WTC11 (cell line): ENCODE data around the gene TH.

Experiments
- AR ChIP-seq: fragments of 250-450 bp; sonication (Bioruptor Pico); IDR thresholded peaks from 2 replicates; pipeline ENCODE4 v1.9.0; 2021; ENCODE audit warnings: mild to moderate bottlenecking
- CBFB ChIP-seq: sonication (generic); formaldehyde crosslinking; IDR thresholded peaks from 2 replicates; pipeline ENCODE4 v1.8.1; 2022; ENCODE audit warnings: mild to moderate bottlenecking, low read depth, missing genetic modification reagents
- CREB1 ChIP-seq: sonication (generic); formaldehyde crosslinking; IDR thresholded peaks from 2 replicates; pipeline ENCODE4 v1.8.0; 2023; ENCODE audit warnings: mild to moderate bottlenecking, missing genetic modification reagents
- CTCF ChIP-seq: fragments of 200-600 bp; IDR thresholded peaks from 2 replicates; pipeline ENCODE4 v1.8.0; 2022; ENCODE audit warnings: antibody characterized with exemption
- FOXJ3 ChIP-seq: sonication (generic); formaldehyde crosslinking; IDR thresholded peaks from 2 replicates; pipeline ENCODE4 v1.9.0; 2021; ENCODE audit warnings: missing genetic modification reagents, mild to moderate bottlenecking, borderline replicate concordance
- FOXP4 ChIP-seq: sonication (generic); formaldehyde crosslinking; IDR thresholded peaks from 2 replicates; pipeline ENCODE4 v1.8.0; 2022; ENCODE audit warnings: mild to moderate bottlenecking, missing genetic modification reagents
- GTF2I ChIP-seq: fragments of 250-450 bp; sonication (Bioruptor Pico); conservative IDR thresholded peaks from 2 replicates; pipeline ENCODE4 v1.4.0; 2021; ENCODE audit warnings: mild to moderate bottlenecking
- IRF1 ChIP-seq: sonication (generic); formaldehyde crosslinking; IDR thresholded peaks from 2 replicates; pipeline ENCODE4 v1.8.0; 2023; ENCODE audit warnings: missing genetic modification reagents
- KAT7 ChIP-seq: sonication (generic); formaldehyde crosslinking; IDR thresholded peaks from 2 replicates; pipeline ENCODE4 v1.8.1; 2023; ENCODE audit warnings: missing genetic modification reagents, mild to moderate bottlenecking, borderline replicate concordance
- MLX ChIP-seq: sonication (generic); formaldehyde crosslinking; IDR thresholded peaks from 2 replicates; pipeline ENCODE4 v1.8.1; 2023; ENCODE audit warnings: mild to moderate bottlenecking, missing genetic modification reagents, moderate library complexity
- NFE2L1 ChIP-seq: sonication (generic); formaldehyde crosslinking; IDR thresholded peaks from 2 replicates; pipeline ENCODE4 v1.8.1; 2023; ENCODE audit warnings: missing genetic modification reagents
- NR2C2 ChIP-seq: sonication (generic); formaldehyde crosslinking; IDR thresholded peaks from 2 replicates; pipeline ENCODE4 v1.8.0; 2022; ENCODE audit warnings: mild to moderate bottlenecking, missing genetic modification reagents
- USF2 ChIP-seq: sonication (generic); formaldehyde crosslinking; IDR thresholded peaks from 2 replicates; pipeline ENCODE4 v1.8.1; 2023; ENCODE audit warnings: mild to moderate bottlenecking, missing genetic modification reagents, moderate library complexity

- TF ChIP-seq NR2C2 (CRISPR knock-in tag): no peak
- TF ChIP-seq AR (CRISPR knock-in tag): no peak
- TF ChIP-seq CTCF: no peak
- no peak for TF ChIP-seq GTF2I (CRISPR knock-in tag)
- TF ChIP-seq FOXJ3 (CRISPR knock-in tag): no peak
- TF ChIP-seq NFE2L1: no peak
- TF ChIP-seq MLX (CRISPR knock-in tag): no peak
- TF ChIP-seq USF2: no peak
- no peak for TF ChIP-seq CREB1 (CRISPR knock-in tag)
- TF ChIP-seq IRF1 (CRISPR knock-in tag): no peak
- no peak for TF ChIP-seq CBFB
- no peak for TF ChIP-seq KAT7 (CRISPR knock-in tag)
- no peak for TF ChIP-seq FOXP4
These were observed 50.1 kb downstream of the TH start for GRCh38 chr11:2121227-2122130.
